DND-41 (cell line): ENCODE measurements around the gene ANO9.

Experiments used
- ATAC-seq: fragments of 200-7000 bp; cut with Tn5 transposase; 3 replicates; pipeline ENCODE4 v1.9.1; 2021; ENCODE audit warnings: low read depth; ENCODE audit not compliant: insufficient read depth
- DNase-seq: peaks from one replicate; pipeline ENCODE4 v3.0.0-alpha.2; 2020
- H2AFZ ChIP-seq: 2 replicates; pipeline ENCODE4 v1.6.0; 2012; ENCODE audit warnings: low read depth, low read length
- H3K27ac ChIP-seq: 2 replicates; pipeline ENCODE4 v1.5.1; 2012; ENCODE audit warnings: low read length, inconsistent platforms
- H3K27me3 ChIP-seq: fragments of 200-600 bp; sonication (generic); 2 replicates; pipeline ENCODE4 v1.6.0; 2012; ENCODE audit warnings: low read length, mild to moderate bottlenecking, inconsistent platforms; ENCODE audit not compliant: insufficient read depth, poor library complexity
- H3K36me3 ChIP-seq: 2 replicates; pipeline ENCODE4 v1.5.1; 2012; ENCODE audit warnings: low read length, inconsistent platforms; ENCODE audit not compliant: insufficient read depth
- H3K4me1 ChIP-seq: 2 replicates; pipeline ENCODE4 v1.5.1; 2012; ENCODE audit warnings: mild to moderate bottlenecking, low read length; ENCODE audit not compliant: insufficient read depth
- H3K4me2 ChIP-seq: 2 replicates; pipeline ENCODE4 v1.6.0; 2012; ENCODE audit warnings: mild to moderate bottlenecking, moderate library complexity, low read length, inconsistent platforms; ENCODE audit not compliant: insufficient read depth
- H3K4me3 ChIP-seq, 2 experiments: fragments of 200-600 bp in 1 of 2; shearing (Covaris generic) in 1 of 2; 2 replicates each; pipeline ENCODE4 v1.5.1; 2012 to 2016; ENCODE audit warnings: inconsistent platforms in 2 of 2, low read length in 2 of 2, mild to moderate bottlenecking in 2 of 2, low read depth in 1 of 2, moderate library complexity in 1 of 2
- H3K79me2 ChIP-seq: 2 replicates; pipeline ENCODE4 v1.6.0; 2012; ENCODE audit warnings: low read length, inconsistent platforms; ENCODE audit not compliant: insufficient read depth
- H3K9ac ChIP-seq: 2 replicates; pipeline ENCODE4 v1.6.0; 2012; ENCODE audit warnings: low read depth, mild to moderate bottlenecking, inconsistent platforms, low read length, moderate library complexity
- H3K9me3 ChIP-seq: 2 replicates; pipeline ENCODE4 v1.5.1; 2012; ENCODE audit warnings: low read length, moderate library complexity, mild to moderate bottlenecking, inconsistent platforms; ENCODE audit not compliant: insufficient read depth, severe bottlenecking
- H4K20me1 ChIP-seq: 2 replicates; pipeline ENCODE4 v1.6.0; 2012; ENCODE audit warnings: low read length; ENCODE audit not compliant: insufficient read depth
- CTCF ChIP-seq: IDR thresholded peaks from 2 replicates; pipeline ENCODE4 v1.5.1; 2012; ENCODE audit warnings: borderline replicate concordance, low read length, moderate library complexity, mild to moderate bottlenecking; ENCODE audit not compliant: poor library complexity, severe bottlenecking; ENCODE audit errors: extremely low read depth
- EZH2 ChIP-seq: IDR thresholded peaks from 3 replicates; pipeline ENCODE4 v1.6.1; 2012; ENCODE audit warnings: borderline replicate concordance, low read depth, mild to moderate bottlenecking, moderate library complexity, low read length, inconsistent platforms; ENCODE audit not compliant: severe bottlenecking

The ANO9 gene

GRCh38 chr11:490186-490929, 48.5 kb upstream of the ANO9 start:
- Histone ChIP-seq H2AFZ (no peak overlapping the region), H3K4me3 (no peak overlapping the region), H4K20me1 (peaks cover 7% of the 10 kb centered on the region; the same call in 1 of the 2 replicates), H3K79me2 (no peaks in the 10 kb centered on the region), H3K4me2 (no peak overlapping the region), H3K27me3 (no peaks in the 10 kb centered on the region), H3K9ac (no peak overlapping the region), H3K9me3 (no peaks in the 10 kb centered on the region), H3K36me3 (peaks cover 54% of the 10 kb centered on the region), H3K27ac (no peak overlapping the region), H3K4me1 (no peaks in the 10 kb centered on the region)
- no peak for DNase-seq
- TF ChIP-seq EZH2: no peak
- TF ChIP-seq CTCF: no peak
- no peak for ATAC-seq

- Histone ChIP-seq H3K9me3 (no peaks in the 10 kb centered on the region), H3K4me3 (no peak overlapping the region), H3K27me3 (no peaks in the 10 kb centered on the region), H3K36me3 (peaks cover 48% of the 10 kb centered on the region), H4K20me1 (peaks cover 5% of the 10 kb centered on the region; the same call in 1 of the 2 replicates), H3K4me2 (no peak overlapping the region), H3K9ac (no peak overlapping the region), H3K79me2 (0 out of 2 replicates have a peak, but pooled peaks cover 4% of the 10 kb centered on the region), H2AFZ (no peak overlapping the region), H3K4me1 (no peaks in the 10 kb centered on the region), H3K27ac (no peak overlapping the region)
- TF ChIP-seq EZH2 (no peak), CTCF (no peak)
- DNase-seq (no peak), ATAC-seq (no peak)
Observed at GRCh38 chr11:489610-490185, 47.9 kb upstream of the ANO9 start.

GRCh38 chr11:488992-489391, 47.2 kb upstream of the ANO9 start:
- Histone ChIP-seq H3K4me1 (no peaks in the 10 kb centered on the region), H3K4me3 (no peak overlapping the region), H3K9ac (no peak overlapping the region), H2AFZ (no peak overlapping the region), H3K9me3 (no peaks in the 10 kb centered on the region), H4K20me1 (peaks cover 11% of the 10 kb centered on the region; the same call in 1 of the 2 replicates), H3K4me2 (no peak overlapping the region), H3K36me3 (peaks cover 42% of the 10 kb centered on the region), H3K27ac (no peak overlapping the region), H3K79me2 (peaks cover 8% of the 10 kb centered on the region; the same call in 1 of the 2 replicates), H3K27me3 (no peaks in the 10 kb centered on the region)
- TF ChIP-seq EZH2 (no peak), CTCF (no peak)
- no peak for DNase-seq
- ATAC-seq: no peak
